Left cardiac atrium (tissue), 4 donors: ENCODE measurements around the gene FOXF2. TPM values are rescaled to one million over a fixed set of nuclear protein-coding genes. Genes with fewer than 3 reads are reported as not detected.

Source experiments
- ATAC-seq, 2 donors: fragments of 200-7000 bp; cut with Tn5 transposase; one replicate each; pipeline ENCODE4 v1.9.1; 2020; ENCODE audit warnings: mild to moderate bottlenecking in 2 of 2, moderate library complexity in 2 of 2
- DNase-seq: peaks from one replicate; pipeline ENCODE4 v3.0.0-alpha.2; 2020
- intact Hi-C, 2 donors: fragments of 100-400 bp; cut with DNase I; formaldehyde crosslinking; loops; one replicate each; pipeline versions ENCODE4 v1.14.1 to v1.15.1; 2022 to 2023
- total RNA-seq, 2 donors: library from RNA; stranded (reverse); fragmentation: NEBNext Ultra II Directional; extraction: Animal tissue kit (Norgen Biotek cat#: 25700); gene quantifications; one replicate each; pipeline ENCODE4 v1.2.1, GENCODE V29; 2021
- donor health status: DM: no; HTN: yes; CAD: no.
- donor health status: DM: no; HTN: yes; CAD: no; lungs with severe emphysema.
- donor health status: DM: yes; HTN: yes; CAD: no.
- donor health status: Dilated cardiomyopathy.

The FOXF2 gene
- total RNA-seq, 2 donors from 2014 or later = 0.24 to 0.29 TPM

DNA sequence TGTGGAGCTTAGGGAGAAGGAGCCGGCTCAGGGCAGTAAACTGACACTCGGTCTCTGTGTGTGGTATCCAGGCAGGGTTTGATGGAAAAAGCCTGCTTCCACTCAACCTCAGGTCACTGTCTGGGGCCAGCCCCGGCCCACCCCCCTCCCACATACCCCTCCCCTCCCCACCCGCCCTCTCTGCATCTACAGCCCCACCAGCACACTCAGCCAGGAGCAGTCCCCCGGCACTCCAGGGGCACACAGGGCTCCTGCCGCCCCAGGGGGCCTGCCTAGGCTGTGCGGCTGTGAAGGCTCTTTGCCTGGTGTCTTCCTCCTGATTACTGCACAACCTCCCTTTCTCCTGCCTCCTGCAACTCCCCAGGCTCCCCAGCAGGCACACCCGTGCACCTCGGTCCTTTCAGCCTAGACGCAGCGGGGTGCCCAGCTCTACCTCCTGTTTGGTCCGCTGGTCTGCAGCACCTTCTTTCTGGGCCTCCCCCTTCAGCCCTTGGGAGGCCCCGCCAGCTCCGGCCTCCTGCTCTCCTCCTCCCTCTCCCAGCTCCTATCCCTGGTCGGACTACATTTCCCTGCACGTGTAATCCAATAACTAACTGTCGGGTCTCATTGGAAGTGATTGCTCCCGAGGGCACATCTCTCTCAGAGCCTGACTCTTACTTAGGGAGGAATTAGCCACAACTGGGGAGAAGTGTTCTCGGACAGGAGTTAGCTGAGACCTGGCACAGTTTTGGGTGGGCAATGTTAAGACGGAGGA, 1.3 kb upstream of the FOXF2 start:
- intact Hi-C loops = loop anchor here in 1 of 2 donors (5.0 kb wide), 1 partner anchor 766 kb away; no protein-coding TSS in a partner anchor
- ATAC-seq = no peak
- no peak for DNase-seq

DNA sequence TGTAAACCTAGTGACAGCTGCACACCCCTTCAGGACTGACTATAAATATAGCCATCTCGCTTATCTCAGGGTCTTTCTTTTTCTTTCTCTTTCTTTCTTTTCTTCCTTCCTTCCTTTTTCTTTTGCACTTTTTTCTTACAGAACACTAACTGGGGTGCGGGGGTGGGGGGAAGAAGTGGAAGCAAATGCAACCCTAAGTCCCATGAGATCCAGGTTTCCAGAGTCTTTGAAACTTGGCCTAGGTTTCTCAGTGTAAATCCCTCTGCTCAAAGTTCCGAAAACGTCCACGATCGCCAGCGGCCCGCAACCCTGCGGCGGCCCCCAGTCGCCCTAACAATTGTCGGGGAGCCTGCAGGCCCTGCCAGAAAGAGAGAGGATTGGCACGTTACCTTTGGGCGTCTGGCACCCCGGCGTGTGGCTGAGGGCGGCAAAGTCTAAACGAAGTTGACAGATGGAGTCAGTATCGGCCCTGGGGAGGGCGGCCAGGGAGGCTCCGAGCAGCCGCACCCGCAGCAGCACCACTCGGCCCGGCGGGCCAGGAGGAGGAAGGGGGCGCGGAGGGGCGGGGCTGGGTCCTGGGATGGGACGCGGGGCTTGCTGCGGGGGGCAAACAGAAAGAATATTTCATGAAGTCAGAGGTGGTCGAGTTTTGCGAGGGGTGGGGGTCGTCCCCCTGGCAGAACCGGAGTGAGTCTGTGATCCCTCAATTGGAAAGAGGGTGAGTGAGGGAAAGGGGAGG, 577 bp upstream of the FOXF2 start:
- no peak for ATAC-seq
- intact Hi-C loops = loop anchor here in 1 of 2 donors (5.0 kb wide), 1 partner anchor 766 kb away; no protein-coding TSS in a partner anchor
- no peak for DNase-seq

DNA sequence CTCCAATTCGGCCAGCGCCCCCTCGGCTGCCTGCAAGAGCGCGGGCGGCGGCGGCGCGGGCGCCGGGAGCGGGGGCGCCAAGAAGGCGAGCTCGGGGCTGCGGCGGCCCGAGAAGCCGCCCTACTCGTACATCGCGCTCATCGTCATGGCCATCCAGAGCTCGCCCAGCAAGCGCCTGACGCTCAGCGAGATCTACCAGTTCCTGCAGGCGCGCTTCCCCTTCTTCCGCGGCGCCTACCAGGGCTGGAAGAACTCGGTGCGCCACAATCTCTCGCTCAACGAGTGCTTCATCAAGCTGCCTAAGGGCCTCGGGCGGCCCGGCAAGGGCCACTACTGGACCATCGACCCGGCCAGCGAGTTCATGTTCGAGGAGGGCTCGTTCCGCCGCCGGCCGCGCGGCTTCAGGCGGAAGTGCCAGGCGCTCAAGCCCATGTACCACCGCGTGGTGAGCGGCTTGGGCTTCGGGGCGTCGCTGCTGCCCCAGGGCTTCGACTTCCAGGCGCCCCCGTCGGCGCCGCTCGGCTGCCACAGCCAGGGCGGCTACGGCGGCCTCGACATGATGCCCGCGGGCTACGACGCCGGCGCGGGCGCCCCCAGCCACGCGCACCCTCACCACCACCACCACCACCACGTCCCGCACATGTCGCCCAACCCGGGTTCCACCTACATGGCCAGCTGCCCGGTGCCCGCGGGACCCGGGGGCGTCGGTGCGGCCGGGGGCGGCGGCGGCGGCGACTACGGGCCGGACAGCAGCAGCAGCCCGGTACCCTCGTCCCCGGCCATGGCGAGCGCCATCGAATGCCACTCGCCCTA, 963 bp downstream of the FOXF2 start:
- peak; percentile 40 for DNase-seq
- intact Hi-C loops = loop anchor here in 1 of 2 donors (10.0 kb wide), 2 partner anchors 476 to 796 kb away; no protein-coding TSS in a partner anchor
- peak; percentile 8 to 60 for ATAC-seq

DNA sequence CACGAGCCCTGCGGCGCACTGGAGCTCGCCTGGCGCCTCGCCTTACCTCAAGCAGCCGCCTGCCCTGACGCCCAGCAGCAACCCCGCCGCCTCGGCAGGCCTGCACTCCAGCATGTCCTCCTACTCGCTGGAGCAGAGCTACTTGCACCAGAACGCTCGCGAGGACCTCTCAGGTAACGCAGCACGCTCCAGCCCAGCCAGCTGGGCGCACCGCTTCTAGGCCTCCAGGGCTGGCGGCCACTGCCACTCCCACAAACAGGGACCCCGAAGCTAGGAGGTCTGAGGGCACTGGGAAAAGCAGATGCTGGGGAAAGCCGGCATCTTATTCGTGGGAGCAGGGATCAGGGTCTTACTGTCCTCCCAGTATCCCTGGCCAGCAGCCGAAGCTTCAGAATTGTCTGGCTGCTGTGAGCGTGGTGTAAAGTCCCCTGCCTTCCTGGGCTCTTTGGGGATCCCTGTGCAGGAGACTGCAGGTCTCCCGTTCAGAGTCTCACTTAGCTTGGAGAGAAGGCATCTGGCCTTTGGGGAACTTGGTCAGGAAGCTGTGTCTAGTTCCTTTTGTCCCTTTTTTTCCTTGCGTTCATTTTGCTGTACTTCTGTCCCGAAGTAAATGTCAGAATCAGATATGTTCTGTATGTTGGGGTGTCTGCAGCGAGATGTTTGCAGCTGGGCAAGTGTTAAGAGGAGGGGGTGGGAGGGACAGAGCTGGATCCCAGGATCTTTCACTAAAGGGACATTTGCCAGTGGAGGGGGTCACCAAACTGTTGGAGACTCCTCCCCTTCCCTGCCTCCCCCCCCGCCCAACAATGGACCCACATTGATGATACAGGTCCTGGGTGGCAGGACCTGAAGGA, 1.8 kb downstream of the FOXF2 start:
- DNase-seq (no peak), ATAC-seq (no peak)
- intact Hi-C loops = loop anchor here in 1 of 2 donors (10.0 kb wide), 2 partner anchors 476 to 796 kb away; no protein-coding TSS in a partner anchor

DNA sequence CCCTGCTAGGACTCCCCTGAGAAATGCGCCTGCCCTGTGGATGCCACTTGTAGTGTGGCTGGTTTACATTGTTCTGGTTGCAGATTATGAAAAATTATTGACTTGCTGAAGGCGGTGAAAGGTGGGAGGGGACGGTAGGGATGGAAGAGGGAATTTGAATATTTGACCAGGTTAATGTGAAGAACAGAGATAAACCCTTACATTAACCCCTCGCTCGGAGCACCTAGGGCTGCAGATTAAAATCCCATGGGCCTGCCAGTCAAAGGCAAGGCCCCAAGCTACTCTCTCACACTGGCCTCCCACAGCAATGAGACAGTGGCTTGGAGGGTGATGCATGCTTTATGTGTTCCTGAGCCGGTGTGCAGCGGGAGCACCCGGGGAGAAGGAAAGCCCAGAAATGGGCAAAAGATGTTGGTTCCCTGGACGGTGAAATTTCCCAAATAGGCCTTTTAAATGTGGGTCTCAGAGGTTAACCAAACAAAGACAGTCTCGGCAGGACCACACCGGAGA, 2.5 kb downstream of the FOXF2 start:
- ATAC-seq (no peak), DNase-seq (no peak)
- intact Hi-C loops = loop anchor here in 1 of 2 donors (10.0 kb wide), 2 partner anchors 477 to 797 kb away; no protein-coding TSS in a partner anchor

DNA sequence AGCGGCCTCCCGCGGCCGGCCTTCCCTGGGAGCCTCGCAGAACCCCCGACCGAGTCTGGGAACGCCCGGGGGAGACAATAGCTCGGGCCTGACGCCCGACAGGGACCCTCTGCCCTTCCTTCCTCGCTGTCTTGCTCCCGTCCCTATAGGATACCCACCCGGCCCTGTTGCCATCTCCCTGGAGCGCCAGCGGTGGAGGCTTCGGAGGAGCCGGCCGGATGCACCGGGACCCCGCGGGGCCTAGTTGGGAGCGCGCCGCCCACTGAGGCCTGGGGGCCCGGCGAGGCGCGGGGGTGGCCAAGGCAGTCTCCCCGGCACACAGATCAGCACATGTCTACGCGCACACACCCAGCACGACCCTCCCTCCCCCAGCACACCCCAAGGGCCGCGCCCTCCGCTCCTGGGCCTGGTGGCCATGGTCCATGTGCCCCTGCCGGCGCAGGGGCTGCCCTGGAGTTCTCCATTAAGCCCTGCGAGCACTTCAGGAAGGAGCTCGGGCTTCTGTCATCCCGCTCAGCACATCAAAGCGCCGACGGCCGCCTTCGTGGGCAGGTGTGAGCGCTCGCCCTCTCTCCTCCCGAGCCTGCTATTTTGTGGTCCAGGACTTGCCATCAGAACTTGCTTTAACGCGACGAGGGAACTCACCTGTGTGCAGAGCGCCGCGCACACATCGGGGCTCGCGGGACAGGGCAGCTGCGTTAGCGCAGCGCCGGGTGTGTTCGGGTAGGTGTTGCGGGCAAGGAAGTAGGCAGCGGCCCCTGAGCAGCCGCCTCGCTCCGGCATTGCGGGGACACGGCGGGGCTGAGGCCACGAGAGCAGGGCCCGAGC, 3.7 kb downstream of the FOXF2 start:
- intact Hi-C loops = loop anchor here in 1 of 2 donors (10.0 kb wide), 2 partner anchors 478 to 798 kb away; no protein-coding TSS in a partner anchor
- DNase-seq = no peak
- ATAC-seq = no peak

DNA sequence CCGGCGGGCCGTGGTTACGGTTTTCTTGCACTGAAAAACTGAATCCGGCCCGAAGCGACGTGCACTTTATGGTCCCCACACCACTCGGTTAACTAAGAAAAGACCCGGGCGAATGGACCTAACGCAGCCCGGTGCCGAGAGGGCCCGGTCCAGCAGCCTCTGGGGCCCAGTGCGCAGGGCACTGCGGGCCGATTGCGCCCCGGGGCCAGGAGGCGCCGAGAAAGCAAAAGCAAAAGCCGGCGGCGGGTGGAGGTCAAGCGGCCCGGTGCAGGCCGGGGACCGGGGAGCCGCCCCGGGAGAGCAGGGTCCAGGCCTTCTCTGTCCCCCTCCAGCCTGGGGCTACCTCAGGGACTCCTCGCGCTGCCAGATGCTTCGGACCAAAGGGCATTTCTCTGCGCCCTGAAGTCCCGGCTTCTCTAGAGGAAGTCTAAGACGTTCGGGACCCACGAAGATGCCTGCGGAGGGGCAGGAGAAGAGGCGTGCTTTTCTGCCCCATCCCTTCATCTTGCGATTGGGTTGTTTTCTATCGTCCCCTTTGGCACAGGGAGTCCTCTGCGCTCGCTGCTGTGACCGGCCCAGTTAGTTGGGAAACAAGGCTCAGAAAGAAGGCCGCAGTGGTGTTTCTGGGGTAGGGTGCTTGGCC, 4.4 kb downstream of the FOXF2 start:
- intact Hi-C loops = loop anchor here in 1 of 2 donors (10.0 kb wide), 2 partner anchors 479 to 799 kb away; no protein-coding TSS in a partner anchor
- ATAC-seq (no peak), DNase-seq (no peak)

DNA sequence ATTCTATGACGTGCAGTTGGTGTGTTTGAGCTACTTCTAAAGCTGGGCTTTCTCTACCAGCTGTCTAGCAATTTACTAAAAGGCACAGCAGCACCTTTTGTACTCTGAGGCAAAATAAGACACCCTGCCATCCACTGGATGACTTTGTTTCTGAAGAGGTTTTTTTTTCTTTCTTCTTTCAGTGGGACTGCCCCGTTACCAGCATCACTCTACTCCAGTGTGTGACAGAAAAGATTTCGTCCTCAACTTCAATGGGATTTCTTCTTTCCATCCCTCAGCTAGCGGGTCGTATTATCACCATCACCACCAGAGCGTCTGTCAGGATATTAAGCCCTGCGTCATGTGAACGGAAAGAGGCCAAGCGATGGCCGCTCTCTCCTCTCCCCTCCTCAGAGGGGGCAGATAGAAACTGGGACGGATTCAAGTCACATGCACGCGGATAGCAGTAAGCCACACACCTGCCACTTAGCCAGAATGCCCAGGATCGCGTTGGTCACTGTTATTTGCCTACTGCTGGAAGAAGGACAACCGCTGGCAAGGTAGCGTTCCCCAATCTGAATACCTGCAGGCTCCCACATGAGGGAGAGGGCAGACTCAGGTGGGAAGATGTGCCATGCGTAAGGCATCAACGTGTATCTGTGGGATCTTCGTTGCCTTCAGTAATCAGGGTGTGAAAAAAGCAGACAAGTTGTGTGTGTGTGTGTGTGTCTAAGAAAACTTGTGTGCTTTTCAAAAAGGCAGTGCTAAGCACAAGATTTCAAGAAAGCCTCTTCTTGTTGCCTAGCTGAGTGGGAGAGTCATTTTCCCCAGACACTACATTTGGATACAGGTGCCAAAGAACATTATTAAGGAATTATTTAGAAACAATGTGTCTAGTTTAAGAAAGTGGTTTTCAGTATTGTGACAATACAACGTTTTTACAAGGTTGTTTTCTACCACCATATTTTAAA, 5.4 kb downstream of the FOXF2 start:
- ATAC-seq (no peak), DNase-seq (no peak)
- intact Hi-C loops = loop anchor here (5.0 to 10.0 kb wide), 3 partner anchors 480 to 800 kb away; no protein-coding TSS in a partner anchor

DNA sequence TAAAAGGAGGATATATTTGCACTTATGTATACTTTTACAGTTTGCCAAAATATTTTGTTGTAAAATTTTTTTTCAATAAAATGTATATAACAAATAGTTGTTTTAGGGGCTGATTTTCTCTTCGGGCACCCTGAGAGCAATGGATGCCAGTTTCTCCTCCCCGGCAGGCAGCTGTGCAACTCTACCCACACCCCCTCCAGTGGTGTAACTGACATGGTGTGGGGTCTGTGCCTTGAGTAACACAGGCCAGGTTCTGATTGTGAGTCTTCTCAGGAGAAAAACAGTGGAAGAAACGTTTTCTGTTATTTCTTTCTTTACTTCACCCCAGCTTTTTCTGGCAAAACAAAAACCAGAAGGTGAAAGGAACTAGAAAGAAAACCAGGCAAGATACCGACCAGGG, 6.1 kb downstream of the FOXF2 start:
- DNase-seq (no peak), ATAC-seq (no peak)
- intact Hi-C loops = loop anchor here (5.0 to 10.0 kb wide), 3 partner anchors 481 to 801 kb away; no protein-coding TSS in a partner anchor

DNA sequence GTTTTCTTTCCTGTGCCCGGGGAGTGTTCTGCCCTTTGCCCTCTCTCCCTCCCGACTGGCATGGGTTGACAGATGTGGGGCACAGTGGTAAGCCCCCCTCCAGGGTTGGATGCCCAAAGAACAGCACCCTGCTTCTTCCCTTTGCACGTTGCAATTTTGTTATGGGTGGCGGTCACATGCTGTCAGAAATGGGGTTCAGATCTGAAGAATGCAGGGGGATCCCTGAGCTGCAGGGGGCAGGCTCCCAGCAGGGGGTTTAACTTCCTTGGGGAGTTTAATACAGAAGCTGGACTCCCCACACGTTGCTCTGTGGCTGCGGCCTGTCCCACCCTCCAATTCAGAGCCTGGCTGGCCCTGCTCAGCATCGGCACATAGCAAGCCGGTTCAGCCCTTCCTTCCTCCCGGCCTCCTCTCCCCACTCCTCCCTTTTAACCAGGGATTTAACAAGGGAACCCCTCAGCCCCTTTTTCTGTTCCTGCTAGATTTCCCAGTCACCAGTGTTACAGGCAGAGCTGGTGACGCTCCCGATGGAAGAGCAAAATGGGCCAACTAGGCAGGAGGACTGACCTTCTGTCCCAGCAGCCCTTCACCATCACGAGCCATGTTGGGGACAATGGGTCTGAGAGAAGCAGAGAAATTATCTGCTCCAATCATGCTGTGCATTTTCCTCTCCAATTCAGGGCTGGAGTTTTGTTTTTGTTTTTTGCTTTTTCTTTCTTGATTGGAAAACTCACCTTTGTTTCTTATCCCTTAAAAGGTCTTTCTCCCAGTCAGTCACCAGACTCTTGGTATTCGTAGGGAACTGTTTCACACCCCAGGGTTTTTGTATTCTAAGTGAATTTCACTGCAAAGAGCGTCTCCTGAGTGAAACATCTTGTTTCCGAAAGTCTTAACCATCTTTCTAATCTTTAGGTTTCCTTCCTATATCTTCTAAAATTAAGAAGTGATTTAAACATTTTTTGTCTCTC, 6.8 kb downstream of the FOXF2 start:
- ATAC-seq = no peak
- DNase-seq = no peak
- intact Hi-C loops = loop anchor here (5.0 to 10.0 kb wide), 3 partner anchors 481 to 801 kb away; no protein-coding TSS in a partner anchor

DNA sequence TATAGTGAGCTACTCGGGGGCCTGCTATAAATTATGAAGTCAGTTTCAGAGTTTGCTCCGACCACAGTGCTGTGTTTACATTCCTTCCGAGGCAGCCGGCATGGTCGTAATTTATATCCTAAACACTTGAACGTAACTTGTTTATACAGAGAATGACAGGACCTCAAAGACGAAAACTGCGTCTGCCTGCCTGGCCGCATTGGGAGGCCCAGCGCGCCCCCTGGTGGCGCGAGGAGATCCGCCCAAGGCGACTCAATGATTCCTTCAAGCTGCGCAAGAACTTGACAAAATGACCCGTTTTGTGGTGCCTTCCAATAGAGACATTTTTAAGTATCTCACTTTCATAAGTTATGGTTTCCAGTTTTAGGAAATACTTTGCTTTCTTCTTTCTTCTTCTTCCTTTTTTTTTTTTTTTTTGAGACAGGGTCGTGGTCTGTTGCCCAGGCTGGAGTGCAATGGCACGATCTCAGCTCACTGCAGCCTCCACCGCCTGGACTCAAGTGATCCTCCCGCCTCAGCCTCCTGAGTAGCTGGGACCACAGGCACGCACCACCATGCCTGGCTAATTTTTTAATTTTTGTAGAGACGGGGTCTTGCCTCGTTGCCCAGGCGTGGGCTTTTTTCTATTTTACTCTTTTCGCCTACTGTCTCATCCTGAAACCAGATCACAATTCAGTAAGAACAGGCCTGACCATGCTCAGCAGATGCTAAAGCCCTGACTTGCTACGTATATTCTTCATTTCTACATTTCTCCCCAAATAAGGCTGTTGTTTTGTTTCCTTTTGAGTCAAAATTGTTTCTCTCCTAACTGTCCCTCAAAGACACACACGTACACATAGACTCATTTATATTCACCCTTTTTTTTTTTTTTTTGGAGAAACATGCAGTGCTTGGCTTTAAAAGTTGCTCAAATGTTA, 7.8 kb downstream of the FOXF2 start:
- DNase-seq (peak; percentile 69), ATAC-seq (peak; percentile 65 to 67)
- intact Hi-C loops = loop anchor here (5.0 to 10.0 kb wide), 3 partner anchors 482 to 802 kb away; no protein-coding TSS in a partner anchor

DNA sequence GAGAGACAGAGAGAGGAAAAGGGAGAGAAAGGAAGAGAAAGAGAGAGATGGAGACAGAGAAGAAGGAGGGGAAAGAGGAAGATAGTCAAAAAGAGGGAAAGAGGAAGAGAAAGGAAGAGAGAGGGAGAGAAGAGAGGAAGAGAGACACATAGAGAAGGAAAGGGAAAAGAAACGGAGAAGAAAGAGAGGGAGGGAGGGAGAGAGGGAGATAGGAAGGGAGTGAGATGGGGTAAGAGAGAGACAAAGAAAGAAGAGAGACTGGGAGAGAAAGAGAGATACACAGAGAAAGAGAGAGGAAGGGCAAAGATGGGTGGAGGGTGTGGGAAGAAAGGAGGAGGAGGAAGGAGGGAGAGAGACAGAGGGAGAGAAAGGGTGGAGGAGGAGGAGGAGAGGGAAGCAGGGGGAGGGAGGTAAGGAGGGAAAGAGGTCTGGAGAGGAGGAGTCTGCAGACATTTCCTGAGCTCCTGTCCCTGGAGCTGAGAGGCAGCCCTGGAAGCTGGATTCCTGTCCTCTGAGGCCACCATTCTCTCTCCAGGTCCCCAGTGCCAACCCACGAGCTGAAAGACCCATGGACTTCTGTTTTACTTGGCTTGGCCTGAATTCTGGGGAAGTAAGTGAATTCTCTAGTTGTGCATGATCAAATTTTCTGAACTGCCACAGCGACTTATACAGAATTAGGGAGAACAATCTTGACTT, 9.9 kb downstream of the FOXF2 start:
- no peak for DNase-seq
- no peak for ATAC-seq
- intact Hi-C loops = loop anchor here (5.0 to 10.0 kb wide), 3 partner anchors 484 to 804 kb away; no protein-coding TSS in a partner anchor
